SU-DHL-6 (cell line): ENCODE data around the gene TMED8.

Experiments
- CTCF ChIP-seq: fragments of 200-600 bp; sonication (generic); IDR thresholded peaks from one replicate; pipeline ENCODE4 v1.5.1; 2017; ENCODE audit warnings: antibody characterized with exemption, mild to moderate bottlenecking, low read length, moderate library complexity; ENCODE audit not compliant: insufficient read depth, poor library complexity, severe bottlenecking
- EZH2phosphoT487 ChIP-seq: fragments of 200-600 bp; sonication (generic), shearing (Covaris generic); conservative IDR thresholded peaks from 2 replicates; pipeline ENCODE4 v1.6.1; 2018; ENCODE audit warnings: mild to moderate bottlenecking, antibody characterized with exemption, low read length, moderate library complexity, mixed read lengths

GRCh38 chr14:77424862-77425261, 48.0 kb upstream of the TMED8 start:
- TF ChIP-seq CTCF: no peak
- no peak for TF ChIP-seq EZH2phosphoT487
